Dermis blood vessel endothelial cell (primary cell): ENCODE measurements around the gene CEP350. TPM values are rescaled to one million over a fixed set of nuclear protein-coding genes. Genes with fewer than 3 reads are reported as not detected.
"Not testable (repeated sequence)": the region's sequence is repeated elsewhere in the genome, so short reads cannot be mapped to it uniquely, and the experiment has no call there.

ENCODE experiments used
- DNase-seq: peaks from one replicate; pipeline ENCODE4 v3.0.0; 2010
- total RNA-seq: library from RNA; depleted of rRNA; stranded (reverse); fragments of >200 nt; gene quantifications from 2 replicates; pipeline ENCODE4 v1.2.3, GENCODE V29; 2014

CEP350 gene
- total RNA-seq, 1 donor from 2014 or later = 64.0 TPM

DNA sequence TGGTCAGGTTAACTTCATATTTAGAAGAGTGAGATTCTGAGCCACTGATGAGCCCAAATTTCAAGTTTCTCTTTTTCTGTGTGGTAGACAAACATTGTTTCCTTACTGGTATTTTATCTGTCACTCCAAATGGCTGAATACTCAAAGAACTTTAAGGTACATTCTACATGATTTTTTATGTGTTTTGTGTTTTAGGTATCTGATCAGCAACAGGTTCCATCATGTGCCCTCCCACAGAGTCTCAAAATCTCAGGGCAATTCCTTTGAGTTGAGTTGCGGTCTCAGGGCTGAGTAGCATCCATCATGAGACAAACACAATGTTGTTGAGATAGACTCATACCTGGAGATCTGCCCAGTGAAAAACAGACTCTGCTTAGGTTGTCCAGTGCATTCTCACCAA, 14.7 kb upstream of the CEP350 start:
- no peak for DNase-seq

DNA sequence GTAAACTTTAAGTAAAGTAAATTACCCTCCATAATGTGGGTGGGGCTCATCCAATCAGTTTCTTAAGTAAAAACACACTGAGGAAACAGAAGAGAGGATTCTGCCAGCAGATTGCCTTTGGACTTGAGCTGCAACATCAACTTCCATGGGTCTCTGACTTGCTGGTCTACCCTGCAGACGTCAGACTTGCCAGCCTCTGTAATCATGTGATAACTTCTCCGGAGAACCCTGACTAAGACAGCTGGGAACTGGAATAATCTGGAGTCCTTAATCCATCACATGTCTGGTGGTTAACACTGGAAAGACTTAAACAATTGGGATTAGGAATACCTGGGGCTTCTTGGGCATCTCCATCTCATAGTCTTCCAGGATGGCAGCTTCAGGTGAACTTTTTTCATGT, 13.2 kb upstream of the CEP350 start:
- DNase-seq = no peak

GRCh38 chr1:179950651-179951050, 4.0 kb upstream of the CEP350 start:
- DNase-seq = no peak

GRCh38 chr1:179951383-179952144, 3.0 kb upstream of the CEP350 start:
- DNase-seq = no peak

DNA sequence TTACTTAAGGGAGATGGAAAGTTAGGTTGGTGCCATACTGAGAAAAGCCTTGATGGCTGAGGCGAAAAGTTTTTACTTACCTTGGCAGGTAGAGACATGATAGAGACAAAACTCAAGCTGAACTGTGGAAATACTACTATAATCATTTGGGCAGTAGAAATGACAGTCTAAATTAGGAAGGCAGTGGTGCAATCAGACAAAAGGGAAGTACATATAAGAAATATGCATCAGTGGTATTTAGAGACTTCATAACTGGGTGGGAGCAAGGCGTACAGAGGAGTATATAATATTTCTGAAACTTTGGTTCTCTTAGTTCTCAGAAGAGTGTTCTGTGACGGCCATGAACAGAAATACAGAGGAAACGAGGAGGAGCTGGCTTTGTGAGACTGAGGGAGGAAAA, 2.4 kb upstream of the CEP350 start:
- DNase-seq = no peak

DNA sequence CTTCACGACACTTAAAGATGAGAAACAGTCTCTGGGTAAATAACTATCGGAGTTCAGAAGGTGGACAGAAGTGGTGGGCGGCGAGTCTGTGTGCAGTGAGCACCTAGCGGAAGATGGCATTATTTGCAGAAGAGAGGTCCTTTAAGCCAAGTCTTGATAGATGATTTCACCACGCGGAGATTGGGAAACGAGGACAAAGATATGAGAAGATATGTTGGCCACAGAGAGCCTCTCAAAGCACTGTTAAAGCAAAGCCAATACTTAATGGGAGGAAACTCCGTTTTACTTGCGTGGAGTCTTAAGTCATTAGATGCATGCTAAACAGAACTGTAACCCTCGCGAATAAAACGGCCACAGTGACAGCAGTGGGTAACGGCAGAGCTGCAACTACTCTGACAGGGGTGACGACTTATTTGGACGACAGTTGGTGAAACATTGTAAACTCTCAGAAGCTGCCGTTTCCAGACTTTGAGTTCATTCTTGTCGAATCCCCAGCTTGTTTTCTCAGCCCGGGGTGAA, 577 bp upstream of the CEP350 start:
- peak; percentile 65 for DNase-seq

DNA sequence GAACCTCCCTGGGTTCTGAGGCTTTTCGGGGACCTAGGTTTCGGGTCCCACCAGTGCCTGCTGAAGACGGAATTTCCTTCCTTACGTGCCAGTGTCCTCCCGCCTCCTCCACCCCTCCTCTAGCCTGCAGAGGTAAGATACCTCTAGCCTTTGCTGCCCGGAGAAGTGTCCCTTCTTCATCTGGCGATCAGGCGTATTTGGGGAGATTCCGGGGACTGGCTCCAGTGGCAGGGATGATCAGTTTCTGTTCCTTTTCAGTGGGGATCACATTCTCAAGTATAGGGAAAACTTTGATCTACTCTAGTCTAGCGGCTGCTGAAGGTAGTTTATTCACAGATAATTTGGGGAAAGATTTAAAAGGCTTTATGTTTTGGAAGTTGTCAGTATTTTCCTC, 674 bp downstream of the CEP350 start:
- DNase-seq = peak; percentile 46

DNA sequence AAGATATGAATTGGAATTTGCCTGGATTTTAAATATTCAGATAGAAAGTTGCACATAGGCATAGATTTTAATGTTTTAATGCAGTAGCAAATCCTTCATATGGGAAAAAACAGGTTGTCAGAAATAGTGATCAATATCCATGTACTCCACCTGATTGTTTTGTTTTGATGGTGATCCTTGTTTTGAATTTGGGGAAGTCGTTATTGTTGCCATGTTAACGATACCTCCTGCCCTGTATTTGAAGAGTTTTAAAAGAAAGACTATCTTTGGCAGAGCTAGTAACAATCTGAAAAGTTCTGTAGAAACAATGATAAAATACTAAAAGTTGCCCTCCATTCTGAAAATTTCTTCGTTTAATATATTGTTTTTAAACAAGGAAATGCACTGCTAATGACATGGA, 1.1 kb downstream of the CEP350 start:
- peak; percentile 17 for DNase-seq

DNA sequence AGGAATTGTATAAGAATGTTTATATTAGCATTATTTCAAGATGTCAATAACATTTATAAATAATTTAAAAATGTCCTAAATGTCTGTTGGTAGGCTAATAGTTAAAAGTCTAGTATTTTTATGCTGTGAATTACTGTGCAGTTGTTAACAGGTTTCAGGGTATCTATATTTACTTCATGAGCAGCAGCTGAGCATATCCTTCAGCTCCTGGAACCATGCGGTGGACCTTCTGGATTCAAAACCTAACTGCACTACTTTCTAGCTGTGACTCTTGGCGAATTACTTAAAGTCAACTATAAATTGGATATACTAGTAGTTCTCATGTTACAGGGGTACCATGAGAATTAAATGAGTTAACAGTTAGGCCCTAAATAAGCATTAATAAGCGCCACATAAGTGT, 3.7 kb downstream of the CEP350 start:
- DNase-seq = no peak

GRCh38 chr1:179962168-179962567, 7.6 kb downstream of the CEP350 start:
- DNase-seq = not testable (repeated sequence)

GRCh38 chr1:179966551-179966950, 11.9 kb downstream of the CEP350 start:
- DNase-seq = no peak

GRCh38 chr1:179968284-179968993, 13.8 kb downstream of the CEP350 start:
- DNase-seq = no peak

- no peak for DNase-seq
Observed at GRCh38 chr1:179968994-179969919, 14.6 kb downstream of the CEP350 start.

DNA sequence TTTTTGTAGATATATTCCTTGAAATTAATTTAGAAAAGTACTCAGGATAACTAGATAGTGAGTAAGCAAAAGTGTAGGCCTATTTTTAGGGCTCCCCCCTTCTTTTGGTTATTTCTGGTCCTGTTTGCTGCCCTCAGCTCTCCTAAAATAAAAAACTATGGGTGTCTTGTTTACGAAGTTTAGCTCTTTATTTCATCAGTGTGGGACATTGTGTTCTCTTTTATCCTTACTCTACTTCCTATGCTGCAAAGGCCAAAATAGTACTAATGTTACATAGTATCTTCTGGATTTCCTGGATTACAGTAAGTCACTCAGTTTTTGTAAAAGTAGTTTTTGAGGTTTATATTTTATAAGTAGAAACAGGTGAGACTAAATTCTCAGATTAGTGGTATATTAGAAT, 15.4 kb downstream of the CEP350 start:
- DNase-seq = no peak

DNA sequence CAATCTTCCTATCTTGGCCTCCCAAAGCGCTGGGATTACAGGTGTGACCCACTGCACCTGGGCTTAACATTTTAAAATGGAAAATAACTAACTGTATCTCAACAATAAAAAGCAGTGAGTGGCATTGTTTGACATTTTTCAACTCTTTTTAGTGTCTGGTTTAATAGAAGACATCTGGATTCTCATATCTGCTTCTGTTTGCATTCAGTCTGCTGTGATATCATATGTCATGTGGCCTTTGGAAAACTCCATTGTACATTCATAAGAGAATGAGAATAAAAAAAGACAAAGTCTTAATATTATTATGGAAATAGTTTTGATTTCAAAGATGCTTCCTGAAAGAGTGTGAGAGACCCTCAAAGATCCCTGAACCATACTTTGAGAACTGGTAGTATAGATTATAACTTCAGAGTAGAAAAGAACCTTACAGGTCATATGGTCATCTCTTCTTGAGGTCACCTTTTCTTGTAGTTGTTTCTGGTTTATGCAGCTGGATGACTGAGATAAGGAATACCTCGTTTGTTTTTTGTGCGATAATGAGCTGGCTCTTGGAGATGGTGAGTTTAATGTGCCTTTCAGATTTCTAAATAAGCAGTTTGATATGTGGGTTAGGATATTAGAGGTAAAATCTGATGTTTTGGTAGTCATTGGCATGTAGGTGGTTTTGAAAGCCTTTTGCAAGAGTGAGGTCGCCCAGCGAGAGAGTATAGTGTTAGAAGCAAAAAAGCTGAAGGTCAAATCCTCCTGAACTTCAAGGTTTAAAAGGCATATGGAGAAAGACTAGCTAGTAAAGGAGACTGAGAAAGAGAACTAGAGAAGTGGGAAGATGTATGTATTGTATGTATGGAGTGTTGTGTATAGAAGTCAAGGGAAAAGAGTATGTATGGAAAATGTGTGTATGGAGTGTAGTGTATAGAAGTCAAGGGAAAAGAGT, 17.2 kb downstream of the CEP350 start:
- no peak for DNase-seq

- DNase-seq = no peak
Observed at GRCh38 chr1:179973198-179974110, 18.8 kb downstream of the CEP350 start.

DNA sequence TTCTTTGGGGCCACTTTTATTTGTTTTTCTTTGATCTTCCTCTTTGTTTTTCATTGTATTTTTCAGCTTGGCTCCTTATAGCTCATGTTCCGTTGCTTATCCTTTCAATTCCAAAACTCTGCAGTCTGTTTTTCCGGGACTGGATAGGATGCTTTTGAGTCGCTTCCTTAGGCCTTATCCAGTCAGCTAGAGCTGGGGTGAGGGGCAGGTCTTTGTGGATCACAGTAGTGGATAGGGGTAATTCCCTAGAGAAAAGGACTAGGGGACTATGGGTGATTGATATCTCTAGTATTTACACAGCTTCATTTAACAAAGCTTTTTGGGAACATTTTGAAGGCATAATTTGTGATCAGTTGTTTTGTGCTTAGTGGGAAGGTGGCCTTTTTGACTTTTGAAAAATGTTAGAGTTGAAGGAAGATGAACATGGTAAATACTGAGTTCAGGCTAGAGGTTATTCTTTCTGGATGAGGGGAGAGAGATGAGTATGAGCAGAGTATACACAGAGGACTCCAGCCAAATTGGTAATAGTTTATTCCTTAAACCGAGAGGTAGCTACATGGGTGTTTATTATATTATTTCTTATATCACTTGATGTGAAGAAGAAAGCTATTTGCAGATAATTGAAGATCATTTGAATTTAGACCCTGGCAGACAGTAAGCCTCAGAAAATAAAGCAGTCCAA, 22.5 kb downstream of the CEP350 start:
- no peak for DNase-seq

DNA sequence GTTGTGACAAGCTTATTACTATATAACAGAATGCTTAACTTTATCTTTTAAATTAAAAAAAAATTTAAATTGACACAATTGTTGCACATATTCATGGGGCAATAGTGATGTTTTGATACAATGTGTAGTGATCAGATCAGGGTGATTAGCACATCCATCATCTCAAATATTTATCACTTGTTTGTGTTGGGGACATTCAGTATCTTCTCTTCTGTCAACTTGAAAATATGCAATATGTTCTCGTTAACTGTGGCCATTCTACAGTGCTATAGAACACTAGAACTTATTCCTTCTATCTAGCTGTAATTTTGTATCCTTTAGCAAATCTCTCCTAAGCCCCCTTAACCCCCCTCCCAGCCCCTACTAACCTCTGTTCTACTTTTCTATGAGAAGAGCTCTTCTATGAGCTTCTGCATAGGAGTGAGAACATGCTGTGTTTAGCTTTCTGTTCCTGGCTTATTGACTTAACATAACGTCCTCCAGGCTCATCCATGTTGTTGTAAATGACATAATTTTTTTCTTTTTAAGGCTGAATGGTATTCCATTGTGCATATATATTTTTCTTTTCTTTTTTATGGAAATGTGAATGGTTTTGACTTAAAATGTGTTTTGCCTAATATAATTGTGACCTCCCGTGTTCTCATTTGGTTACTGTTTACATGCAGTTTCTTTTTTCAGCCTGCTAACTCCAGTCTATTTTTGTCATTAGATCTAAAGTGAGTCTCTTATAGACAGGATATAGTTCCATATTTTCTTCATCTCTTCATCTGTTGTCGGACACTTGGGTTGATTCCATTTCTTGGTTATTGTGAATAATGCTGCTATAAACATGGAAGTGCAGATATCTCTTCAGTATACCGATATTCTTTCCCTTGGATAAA, 23.8 kb downstream of the CEP350 start:
- DNase-seq = no peak

DNA sequence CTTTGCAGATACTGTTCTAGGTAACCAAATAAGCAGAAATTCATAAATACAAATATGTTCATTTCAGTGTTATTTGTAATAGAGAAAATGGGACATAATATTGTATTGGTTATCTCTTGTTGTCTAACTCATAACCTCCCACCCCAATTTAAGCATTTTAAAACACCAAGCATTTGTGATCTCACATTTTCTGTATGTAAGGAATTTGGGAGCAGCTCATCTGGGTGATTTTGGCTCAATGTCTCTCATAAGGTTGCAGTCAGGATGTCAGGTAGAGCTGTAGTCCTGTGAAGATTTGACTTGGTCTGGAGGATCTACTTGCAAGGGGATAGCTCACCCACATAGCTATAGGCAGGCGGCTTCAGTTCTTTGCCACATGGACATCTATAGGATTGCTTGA, 29.5 kb downstream of the CEP350 start:
- DNase-seq = no peak
